Measurements from ENCODE around the gene MPPED2.

- TF ChIP-seq POLR2A (IDR thresholded peaks at IDR 0.05; ENCODE audit: borderline replicate concordance, extremely low read depth, insufficient read depth, insufficient read length) (no peak), CTCF (IDR thresholded peaks at IDR 0.05 in 2 of 3, conservative IDR thresholded peaks at IDR 0.05 in 1 of 3; ENCODE audit: borderline replicate concordance in 1 of 3, insufficient read depth in 1 of 3, low read depth in 2 of 3, low read length in 2 of 3) (no peak), TCF7L2 (IDR thresholded peaks at IDR 0.05; ENCODE audit: borderline replicate concordance, extremely low read depth, insufficient read depth, insufficient read length) (no peak), FOSL1 (IDR thresholded peaks at IDR 0.05; ENCODE audit: low read depth) (no peak), ZNF274 (IDR thresholded peaks at IDR 0.05; ENCODE audit: low read depth, low read length) (no peak), REST (IDR thresholded peaks at IDR 0.05; ENCODE audit: low read depth) (no peak), EZH2phosphoT487 (IDR thresholded peaks at IDR 0.05; ENCODE audit: borderline replicate concordance) (no peak), EGR1 (IDR thresholded peaks at IDR 0.05; ENCODE audit: low read depth) (no peak), POLR2AphosphoS5 (IDR thresholded peaks at IDR 0.05; ENCODE audit: low read depth, low read length) (no peak), JUND (IDR thresholded peaks at IDR 0.05) (no peak), RAD21 (IDR thresholded peaks at IDR 0.05; ENCODE audit: low read depth) (no peak), ELF1 (IDR thresholded peaks at IDR 0.05; ENCODE audit: borderline replicate concordance, low read depth) (no peak)
These were observed 126.3 kb downstream of the MPPED2 start for GRCh38 chr11:30459821-30460220.
